Skin of body (tissue), 2 donors: Measurements from ENCODE around the gene KIAA1217. TPM values are rescaled to one million over a fixed set of nuclear protein-coding genes. Genes with fewer than 3 reads are reported as not detected.
"Not testable (repeated sequence)": the region's sequence is repeated elsewhere in the genome, so short reads cannot be mapped to it uniquely, and the experiment has no call there.

Experiments
- DNase-seq: peaks from one replicate; lab custom pipeline; 2025; lab: John Stamatoyannopoulos, UW
- total RNA-seq: library from RNA; depleted of rRNA; stranded (reverse); fragments of >200 nt; gene quantifications from one replicate; pipeline ENCODE4 v1.2.3, GENCODE V29; 2014

Gene KIAA1217
- total RNA-seq, 1 donor from 2014 or later = 19.8 TPM

GRCh38 chr10:24333736-24334135 is 124.8 kb downstream of the KIAA1217 start:
- DNase-seq = no peak

DNA sequence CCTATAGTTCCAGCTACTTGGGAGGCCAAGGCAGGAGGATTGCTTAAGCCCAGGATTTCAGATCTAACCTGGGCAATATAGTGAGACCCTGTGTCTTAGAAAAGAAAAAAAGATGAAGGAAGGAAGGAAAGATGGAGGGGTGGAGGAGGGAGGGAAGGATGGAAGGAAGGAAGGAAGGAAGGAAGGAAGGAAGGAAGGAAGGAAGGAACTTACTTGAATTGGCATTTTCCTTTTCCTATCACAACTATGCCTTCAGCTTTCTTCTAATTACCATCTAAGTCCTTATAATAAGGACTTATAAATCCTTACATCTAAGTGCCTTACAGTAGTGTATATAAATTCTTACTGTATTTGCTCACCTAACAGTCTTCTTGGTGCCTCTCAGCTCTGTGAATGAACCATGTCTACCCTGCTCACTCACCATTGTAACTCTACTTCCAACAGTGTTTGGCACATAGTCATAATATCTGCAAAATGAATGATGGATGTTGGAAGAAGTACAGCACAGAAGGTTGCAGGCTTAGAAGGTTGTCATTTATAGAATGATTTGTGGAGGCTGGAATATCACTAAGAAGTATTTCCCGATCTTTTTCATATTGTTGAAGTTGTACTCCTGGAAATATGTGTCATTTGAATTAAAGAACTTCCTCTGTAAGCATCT is 125.5 kb downstream of the KIAA1217 start:
- DNase-seq = no peak

DNA sequence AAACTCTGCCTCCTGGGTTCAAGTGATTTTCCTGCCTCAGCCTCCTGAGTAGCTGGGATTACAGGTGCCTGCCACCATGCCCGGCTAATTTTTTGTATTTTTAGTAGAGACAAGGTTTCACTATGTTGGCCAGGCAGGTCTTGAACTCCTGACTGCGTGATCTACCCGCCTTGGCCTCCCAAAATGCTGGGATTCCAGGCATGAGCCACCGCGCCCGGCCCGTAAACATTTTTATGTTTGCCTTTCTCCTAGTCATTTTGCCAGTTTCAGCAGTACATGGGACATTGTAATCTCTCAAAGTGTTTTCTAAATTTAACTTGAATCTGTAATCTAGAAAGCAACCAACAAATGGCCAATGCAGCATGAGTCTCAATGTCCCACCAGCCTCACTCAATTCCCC is 128.8 kb downstream of the KIAA1217 start:
- not testable (repeated sequence) for DNase-seq

- no peak for DNase-seq
Observed at GRCh38 chr10:24339387-24339786, 130.4 kb downstream of the KIAA1217 start.

DNA sequence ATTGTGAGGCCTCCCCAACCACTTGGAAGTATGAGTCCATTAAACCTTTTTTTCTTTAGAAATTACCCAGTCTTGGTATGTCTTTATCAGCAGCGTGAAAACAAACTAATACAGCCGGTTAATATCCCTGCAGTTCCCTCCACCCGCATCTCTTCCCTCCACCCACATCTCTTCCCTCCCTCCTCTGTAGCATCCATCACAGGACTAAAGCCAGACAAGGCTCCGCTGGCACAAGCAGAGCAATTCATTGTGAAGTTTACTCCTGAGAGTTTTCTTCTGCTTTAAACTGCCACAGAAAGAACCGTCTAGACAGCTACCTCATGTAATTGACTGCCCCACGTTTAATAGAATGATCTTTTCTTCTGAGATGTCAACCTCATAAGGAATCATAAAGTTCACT is 131.5 kb downstream of the KIAA1217 start:
- no peak for DNase-seq

DNA sequence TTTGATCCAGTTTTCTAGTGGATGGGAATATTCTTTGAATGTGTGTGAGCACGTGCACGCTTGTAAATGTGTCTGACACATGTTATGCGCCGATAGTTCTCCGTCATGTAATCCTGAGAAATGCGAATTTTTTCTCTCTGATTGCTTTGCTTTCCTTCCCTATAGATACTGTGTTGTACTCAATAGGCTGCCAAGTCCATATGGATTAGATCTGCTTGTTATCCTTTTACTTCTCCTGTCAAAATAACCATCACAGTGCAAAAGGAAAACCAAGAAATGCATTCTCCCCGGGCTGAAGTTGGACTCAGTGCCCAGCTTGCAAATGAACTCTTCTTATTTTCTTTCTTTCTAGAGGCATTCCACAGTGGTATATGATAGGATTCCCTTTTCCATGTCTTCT is 131.9 kb downstream of the KIAA1217 start:
- DNase-seq = peak; percentile 90

DNA sequence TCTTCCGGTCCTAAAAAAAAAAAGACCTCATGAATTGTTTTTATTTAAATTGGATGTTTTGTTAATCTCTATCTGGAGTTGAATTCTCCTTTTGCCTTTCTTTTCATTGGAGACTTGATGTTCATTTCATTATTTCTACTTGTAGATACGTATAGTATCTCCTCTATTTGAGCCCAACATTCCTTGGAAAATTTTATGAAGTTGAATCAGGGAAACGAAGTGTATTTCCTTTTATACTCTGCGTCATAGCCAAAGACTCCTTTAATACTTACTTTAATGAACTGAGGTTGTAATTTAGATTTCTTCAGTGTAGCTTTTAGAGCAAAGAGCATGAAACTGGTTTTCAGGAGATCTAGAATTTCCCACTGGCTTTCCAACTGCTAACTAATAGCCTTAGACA is 132.4 kb downstream of the KIAA1217 start:
- DNase-seq = no peak

DNA sequence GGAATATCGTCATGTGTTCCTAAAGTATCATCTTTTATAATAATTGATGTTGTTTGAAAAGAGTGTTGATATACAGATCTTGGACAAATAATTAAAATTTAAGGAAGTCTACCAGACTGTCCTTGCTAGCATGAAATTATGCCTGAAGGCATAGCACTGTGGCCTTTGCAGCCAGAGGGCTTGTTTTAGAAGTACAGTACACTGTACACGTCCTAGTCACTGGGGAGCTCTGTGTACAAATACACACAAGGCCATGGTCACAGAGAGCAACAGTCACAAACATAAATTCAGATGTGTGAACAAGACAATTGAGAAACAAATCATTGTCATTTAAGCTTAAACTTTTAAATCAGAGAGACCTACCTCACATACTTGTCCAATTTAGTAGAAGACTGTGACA is 133.0 kb downstream of the KIAA1217 start:
- DNase-seq = no peak

DNA sequence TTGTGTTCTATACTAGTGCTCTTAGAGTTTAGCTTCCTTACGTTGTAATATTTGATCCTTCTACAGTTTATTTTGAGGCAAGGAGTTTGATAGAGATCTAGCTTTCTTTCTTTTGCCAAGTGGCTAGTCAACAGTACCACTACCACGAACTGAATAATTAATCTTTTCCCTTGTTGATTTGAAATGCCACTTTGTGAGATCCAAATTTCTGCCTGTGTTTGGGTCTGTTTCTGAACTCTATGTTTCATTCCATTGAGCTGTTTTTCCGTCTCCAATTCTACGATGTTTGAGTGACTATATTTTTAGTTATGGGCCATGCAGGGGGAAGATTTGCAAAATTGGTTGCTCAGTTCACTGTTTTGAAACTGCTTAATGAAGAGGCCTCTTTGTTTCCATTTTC is 134.7 kb downstream of the KIAA1217 start:
- DNase-seq = peak; percentile 28

- DNase-seq = peak; percentile 35
Observed at GRCh38 chr10:24344279-24344678, 135.3 kb downstream of the KIAA1217 start.

GRCh38 chr10:24344695-24345463 is 135.9 kb downstream of the KIAA1217 start:
- DNase-seq = no peak

GRCh38 chr10:24346877-24347519 is 138.1 kb downstream of the KIAA1217 start:
- DNase-seq = no peak

GRCh38 chr10:24349379-24350001 is 140.6 kb downstream of the KIAA1217 start:
- peak; percentile 66 for DNase-seq

DNA sequence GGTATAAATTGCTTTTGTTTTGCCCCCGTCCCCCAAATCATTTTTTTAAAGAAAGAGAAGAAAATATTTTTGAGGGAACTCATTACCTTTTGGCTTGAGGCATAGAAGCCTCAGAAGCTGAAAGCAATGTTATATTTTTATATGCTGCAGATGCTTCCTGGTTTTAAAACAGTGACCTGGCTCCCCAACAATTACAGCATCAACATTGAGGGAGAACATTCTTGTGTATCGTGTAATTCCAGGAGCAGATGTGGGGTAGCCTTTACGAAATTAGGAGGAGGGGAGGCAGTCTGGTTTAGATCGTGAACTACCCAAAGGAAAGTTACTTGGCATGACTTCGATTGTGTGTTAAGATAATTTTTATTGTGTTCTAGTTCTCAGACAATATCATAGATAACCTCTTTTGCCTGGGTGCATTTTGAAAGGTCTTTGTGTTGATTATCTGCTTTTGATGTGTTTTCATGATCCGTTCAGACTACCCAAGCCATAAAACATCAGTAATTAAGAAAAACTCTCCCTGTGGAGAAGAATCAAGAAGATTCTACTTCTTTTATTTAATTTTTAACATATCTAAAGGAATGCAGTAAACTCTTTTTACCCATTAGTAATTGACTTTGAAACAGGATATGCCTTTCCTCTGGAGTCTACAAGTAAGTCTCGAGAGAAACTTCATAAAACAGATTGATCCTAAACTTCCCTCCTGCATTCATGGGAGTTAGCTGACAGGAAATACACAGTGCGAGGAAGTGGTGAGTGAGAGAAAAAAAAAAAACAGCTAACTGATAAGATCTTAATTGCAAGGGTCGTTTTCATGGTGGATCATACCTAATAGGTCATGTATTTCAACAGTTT is 141.4 kb downstream of the KIAA1217 start:
- DNase-seq = peak; percentile 60

GRCh38 chr10:24350922-24351225 is 141.9 kb downstream of the KIAA1217 start:
- not testable (repeated sequence) for DNase-seq

DNA sequence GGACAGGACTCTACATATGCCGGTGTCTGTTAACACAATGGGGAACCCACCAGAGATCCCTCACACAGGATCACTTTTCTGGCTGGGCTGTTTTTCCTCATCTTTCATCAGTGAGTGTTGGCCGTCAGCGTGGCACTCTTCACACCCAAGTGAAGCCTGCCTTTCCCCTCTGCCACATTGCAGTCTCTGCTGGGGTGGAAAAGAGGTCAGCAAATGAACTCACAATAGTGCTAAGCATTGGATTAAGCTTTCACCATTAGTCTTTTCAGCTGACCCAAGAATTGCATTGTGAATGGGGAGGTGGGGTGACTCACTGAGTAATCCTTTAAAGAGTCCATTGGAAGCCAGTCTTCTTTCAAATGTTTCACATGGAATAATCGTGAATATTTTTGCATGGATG is 143.0 kb downstream of the KIAA1217 start:
- DNase-seq = no peak

GRCh38 chr10:24352399-24352798 is 143.5 kb downstream of the KIAA1217 start:
- no peak for DNase-seq

DNA sequence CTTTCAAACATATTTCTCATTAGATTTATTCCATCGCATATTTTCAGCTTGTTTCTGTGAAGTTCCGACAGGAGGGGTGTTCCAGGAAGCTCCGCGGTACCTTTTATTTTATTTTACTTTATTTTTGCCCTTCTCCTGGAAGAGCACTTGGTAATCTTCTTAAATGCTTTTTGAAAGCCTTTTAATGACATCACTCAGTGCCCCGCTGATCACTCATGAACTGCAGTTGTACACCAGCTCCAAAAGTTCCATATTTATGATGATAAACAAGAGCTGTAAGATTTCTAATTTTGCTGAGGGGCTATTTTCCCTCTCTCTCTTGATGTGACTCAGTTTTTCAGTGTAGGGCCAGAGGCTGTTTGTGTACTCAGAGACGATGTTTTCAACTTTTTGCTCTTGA is 144.4 kb downstream of the KIAA1217 start:
- no peak for DNase-seq

DNA sequence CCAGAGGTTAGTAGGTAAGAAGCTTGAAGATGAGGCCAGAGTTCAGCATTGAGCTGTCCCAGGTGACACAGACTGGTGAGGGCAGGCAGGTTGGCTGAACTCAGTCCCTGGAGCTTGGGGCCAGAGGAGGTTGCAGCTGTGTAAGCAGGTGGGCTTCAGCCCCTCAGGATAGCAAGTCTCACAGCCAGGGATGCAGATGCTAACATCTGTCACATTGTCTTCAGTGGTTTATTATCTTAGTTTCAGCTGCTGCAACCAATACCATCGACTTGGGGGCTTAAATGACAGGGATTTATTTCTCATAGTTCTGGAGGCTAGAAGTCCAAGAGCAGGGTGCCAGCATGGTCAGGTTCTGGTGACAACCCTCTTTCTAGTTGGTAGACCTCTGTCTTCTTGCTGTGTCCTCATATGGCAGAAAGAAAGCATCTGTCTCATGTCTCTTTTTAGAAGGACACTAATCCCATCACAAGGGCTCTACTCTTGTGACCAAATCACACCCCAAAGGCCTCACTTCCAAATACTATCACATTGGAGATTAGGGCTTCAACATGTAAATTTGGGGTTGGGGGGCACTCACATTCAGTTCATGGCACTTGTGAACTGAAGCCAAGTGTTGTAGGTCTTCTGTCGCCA is 146.2 kb downstream of the KIAA1217 start:
- DNase-seq = no peak

- no peak for DNase-seq
Observed at GRCh38 chr10:24357344-24358004, 148.5 kb downstream of the KIAA1217 start.
